ENCODE data around the gene PSPH. TPM values are rescaled to one million over a fixed set of nuclear protein-coding genes. Genes with fewer than 3 reads are reported as not detected.

PSPH gene
- 62.3 TPM for total RNA-seq (2021; ENCODE audit: unreplicated experiment)
- polyA plus RNA-seq (2012; ENCODE audit: insufficient read length): 75.6 TPM
- Bru-seq, nascent RNA: percentile 67 among the genes with signal in this experiment
- percentile 79 among the genes with signal in this experiment for BruChase-seq, experiment 1, labeled RNA remaining after a 2-hour chase
- BruChase-seq, experiment 2, labeled RNA remaining after a 6-hour chase: percentile 81 among the genes with signal in this experiment
- long read RNA-seq, transcript PSPH-202 (8 exons, 2,178 nt): major isoform, 35 of 114 reads
- long read RNA-seq, transcript PSPH-201 (8 exons, 2,131 nt): minor isoform, 9 of 114 reads
- long read RNA-seq, partial matches to known transcripts: 34 of 114 reads
- long read RNA-seq, other reads (novel, unspliced or antisense): 36 of 114 reads

GRCh38 chr7:56051339-56052191 lies at the start of gene PSPH, which contains the start of gene CCT6A:
Gene PSPH (minus strand): TSS chr7:56051444. CDS start chr7:56021212, 30,232 bp downstream.
Gene CCT6A (plus strand): TSS chr7:56051765. CDS start chr7:56051849, 84 bp downstream.
- no TSS peak for BruUV-seq (replicated peaks)
- intact Hi-C loops (cut with micrococcal nuclease; ENCODE audit: unreplicated experiment): no loop called here
- Histone ChIP-seq H3K4me1 (ENCODE audit: control insufficient read depth, insufficient read depth, low read length) (peaks cover 45% of the 10 kb centered on the region), H3K27ac (ENCODE audit: low read length) (peak within 1 kb of the TSS; percentile 99), H3K9me3 (ENCODE audit: control insufficient read depth, insufficient read depth, low read depth, low read length) (no peaks in the 10 kb centered on the region), H3K27me3 (ENCODE audit: control insufficient read depth, insufficient read depth, low read length) (no peaks in the 10 kb centered on the region), H3K4me3 (ENCODE audit: low read depth in 2 of 2, low read length in 2 of 2) (peak within 1 kb of the TSS; percentile 93 to 95), H3K36me3 (ENCODE audit: control insufficient read depth, insufficient read depth, low read length) (peaks cover 37% of the 10 kb centered on the region)
- DNase-seq (ENCODE audit: low read depth, low spot score) (peak; percentile 91), ATAC-seq (peak; percentile 97)
- ChIA-PET CTCF (interaction anchor here (0.6 to 1.3 kb wide), 4 partner anchors 17 to 47 kb away, joined by 3 to 6 read pairs (median 4); no protein-coding TSS in a partner anchor), POLR2A (interaction anchor here (0.6 to 1.7 kb wide), 9 partner anchors 10 to 62 kb away, joined by 3 to 13 read pairs (median 7); partner anchors contain the start of genes CHCHD2 and SUMF2)
- in situ Hi-C loops (cut with HindIII; ENCODE audit: low pct_unique_long_range_greater_than_20kb, low sequenced_read_pairs): no loop called here
- TF ChIP-seq POLR2AphosphoS5 (IDR thresholded peaks at IDR 0.05; ENCODE audit: low read depth, low read length): peak; percentile 96
- TF ChIP-seq, protein P1, sequence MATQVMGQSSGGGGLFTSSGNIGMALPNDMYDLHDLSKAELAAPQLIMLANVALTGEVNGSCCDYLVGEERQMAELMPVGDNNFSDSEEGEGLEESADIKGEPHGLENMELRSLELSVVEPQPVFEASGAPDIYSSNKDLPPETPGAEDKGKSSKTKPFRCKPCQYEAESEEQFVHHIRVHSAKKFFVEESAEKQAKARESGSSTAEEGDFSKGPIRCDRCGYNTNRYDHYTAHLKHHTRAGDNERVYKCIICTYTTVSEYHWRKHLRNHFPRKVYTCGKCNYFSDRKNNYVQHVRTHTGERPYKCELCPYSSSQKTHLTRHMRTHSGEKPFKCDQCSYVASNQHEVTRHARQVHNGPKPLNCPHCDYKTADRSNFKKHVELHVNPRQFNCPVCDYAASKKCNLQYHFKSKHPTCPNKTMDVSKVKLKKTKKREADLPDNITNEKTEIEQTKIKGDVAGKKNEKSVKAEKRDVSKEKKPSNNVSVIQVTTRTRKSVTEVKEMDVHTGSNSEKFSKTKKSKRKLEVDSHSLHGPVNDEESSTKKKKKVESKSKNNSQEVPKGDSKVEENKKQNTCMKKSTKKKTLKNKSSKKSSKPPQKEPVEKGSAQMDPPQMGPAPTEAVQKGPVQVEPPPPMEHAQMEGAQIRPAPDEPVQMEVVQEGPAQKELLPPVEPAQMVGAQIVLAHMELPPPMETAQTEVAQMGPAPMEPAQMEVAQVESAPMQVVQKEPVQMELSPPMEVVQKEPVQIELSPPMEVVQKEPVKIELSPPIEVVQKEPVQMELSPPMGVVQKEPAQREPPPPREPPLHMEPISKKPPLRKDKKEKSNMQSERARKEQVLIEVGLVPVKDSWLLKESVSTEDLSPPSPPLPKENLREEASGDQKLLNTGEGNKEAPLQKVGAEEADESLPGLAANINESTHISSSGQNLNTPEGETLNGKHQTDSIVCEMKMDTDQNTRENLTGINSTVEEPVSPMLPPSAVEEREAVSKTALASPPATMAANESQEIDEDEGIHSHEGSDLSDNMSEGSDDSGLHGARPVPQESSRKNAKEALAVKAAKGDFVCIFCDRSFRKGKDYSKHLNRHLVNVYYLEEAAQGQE (IDR thresholded peaks at IDR 0.05; ENCODE audit: insufficient read depth in 1 of 2, low read depth in 2 of 2, low read length in 1 of 2): peak in 1 of 2 experiments; percentile 64; a peak in 1 of 4 replicates
- TF ChIP-seq SIN3A (IDR thresholded peaks at IDR 0.05; ENCODE audit: borderline replicate concordance, insufficient read depth, low read depth, low read length): peak; percentile 80
- no peak for TF ChIP-seq TCF7L2 (IDR thresholded peaks at IDR 0.05; ENCODE audit: low read depth, low read length)

DNA sequence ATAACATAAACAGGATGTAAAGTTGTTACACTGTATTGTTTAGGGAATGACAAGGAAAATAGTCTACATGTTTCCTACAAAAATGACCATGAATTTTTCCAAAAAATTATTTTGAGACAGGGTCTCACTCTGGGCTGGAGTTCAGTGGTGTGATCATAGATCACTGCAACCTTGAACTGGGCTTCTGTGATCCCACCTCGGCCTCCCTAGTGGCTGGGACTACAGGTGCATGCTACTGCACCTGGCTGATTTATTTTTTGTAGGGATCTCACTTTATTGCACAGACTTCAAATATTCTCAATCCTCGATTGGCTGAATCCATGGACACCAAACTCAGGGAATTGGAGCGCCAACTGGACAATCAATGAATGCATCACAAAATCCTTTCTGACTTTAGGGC lies 48.4 kb upstream of the PSPH start:
- intact Hi-C loops (cut with micrococcal nuclease; ENCODE audit: unreplicated experiment): no loop called here
- H3K36me3 ChIP-seq (ENCODE audit: control insufficient read depth, insufficient read depth, low read length): peaks cover 26% of the 10 kb centered on the region

More for the DNA sequence above, 48.4 kb upstream of the PSPH start:
- in situ Hi-C loops (cut with HindIII; ENCODE audit: low pct_unique_long_range_greater_than_20kb, low sequenced_read_pairs): no loop called here
- ChIA-PET CTCF (no interaction called here), POLR2A (no interaction called here)
- BruUV-seq (replicated peaks): no TSS peak
- Histone ChIP-seq H3K27me3 (ENCODE audit: control insufficient read depth, insufficient read depth, low read length) (no peaks in the 10 kb centered on the region), H3K4me1 (ENCODE audit: control insufficient read depth, insufficient read depth, low read length) (0 out of 2 replicates have a peak, but pooled peaks cover 3% of the 10 kb centered on the region), H3K27ac (ENCODE audit: low read length) (no peak overlapping the region), H3K9me3 (ENCODE audit: control insufficient read depth, insufficient read depth, low read depth, low read length) (no peaks in the 10 kb centered on the region), H3K4me3 (ENCODE audit: low read depth in 2 of 2, low read length in 2 of 2) (no peak overlapping the region)
- DNase-seq (ENCODE audit: low read depth, low spot score): no peak
- TF ChIP-seq, protein P1 (IDR thresholded peaks at IDR 0.05; ENCODE audit: insufficient read depth in 1 of 2, low read depth in 2 of 2, low read length in 1 of 2): no peak
- no peak for TF ChIP-seq SIN3A (IDR thresholded peaks at IDR 0.05; ENCODE audit: borderline replicate concordance, insufficient read depth, low read depth, low read length)
- TF ChIP-seq TCF7L2 (IDR thresholded peaks at IDR 0.05; ENCODE audit: low read depth, low read length): no peak
- no peak for TF ChIP-seq CTCF (IDR thresholded peaks at IDR 0.05)
- TF ChIP-seq POLR2AphosphoS5 (IDR thresholded peaks at IDR 0.05; ENCODE audit: low read depth, low read length): no peak
- no peak for ATAC-seq
